Tibial nerve (tissue), 4 donors: ENCODE measurements around the gene CYTIP.

Experiments used
- EP300 ChIP-seq, 2 donors: sonication (generic); formaldehyde crosslinking; IDR thresholded peaks; one replicate each; pipeline ENCODE4 v1.6.1; 2017; ENCODE audit warnings: antibody characterized with exemption in 2 of 2, mild to moderate bottlenecking in 1 of 2
- TF ChIP-seq, protein P1 (sequence below), 5 experiments: fragments of 200-600 bp in 3 of 5; fragments of 450-650 bp in 2 of 5; sonication (generic) in 3 of 5; IDR thresholded peaks; one replicate each; pipeline ENCODE4 v1.5.1; 2016 to 2019; ENCODE audit warnings: antibody characterized with exemption in 5 of 5, mild to moderate bottlenecking in 3 of 5, moderate library complexity in 2 of 5

- TF ChIP-seq EP300 (IDR thresholded peaks at IDR 0.05) = no peak
- TF ChIP-seq, protein P1, sequence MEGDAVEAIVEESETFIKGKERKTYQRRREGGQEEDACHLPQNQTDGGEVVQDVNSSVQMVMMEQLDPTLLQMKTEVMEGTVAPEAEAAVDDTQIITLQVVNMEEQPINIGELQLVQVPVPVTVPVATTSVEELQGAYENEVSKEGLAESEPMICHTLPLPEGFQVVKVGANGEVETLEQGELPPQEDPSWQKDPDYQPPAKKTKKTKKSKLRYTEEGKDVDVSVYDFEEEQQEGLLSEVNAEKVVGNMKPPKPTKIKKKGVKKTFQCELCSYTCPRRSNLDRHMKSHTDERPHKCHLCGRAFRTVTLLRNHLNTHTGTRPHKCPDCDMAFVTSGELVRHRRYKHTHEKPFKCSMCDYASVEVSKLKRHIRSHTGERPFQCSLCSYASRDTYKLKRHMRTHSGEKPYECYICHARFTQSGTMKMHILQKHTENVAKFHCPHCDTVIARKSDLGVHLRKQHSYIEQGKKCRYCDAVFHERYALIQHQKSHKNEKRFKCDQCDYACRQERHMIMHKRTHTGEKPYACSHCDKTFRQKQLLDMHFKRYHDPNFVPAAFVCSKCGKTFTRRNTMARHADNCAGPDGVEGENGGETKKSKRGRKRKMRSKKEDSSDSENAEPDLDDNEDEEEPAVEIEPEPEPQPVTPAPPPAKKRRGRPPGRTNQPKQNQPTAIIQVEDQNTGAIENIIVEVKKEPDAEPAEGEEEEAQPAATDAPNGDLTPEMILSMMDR (IDR thresholded peaks at IDR 0.05) = no peak
These were observed 46.1 kb upstream of the CYTIP start for GRCh38 chr2:157489983-157490382.
